ENCODE results near the gene UBASH3A.

DNA sequence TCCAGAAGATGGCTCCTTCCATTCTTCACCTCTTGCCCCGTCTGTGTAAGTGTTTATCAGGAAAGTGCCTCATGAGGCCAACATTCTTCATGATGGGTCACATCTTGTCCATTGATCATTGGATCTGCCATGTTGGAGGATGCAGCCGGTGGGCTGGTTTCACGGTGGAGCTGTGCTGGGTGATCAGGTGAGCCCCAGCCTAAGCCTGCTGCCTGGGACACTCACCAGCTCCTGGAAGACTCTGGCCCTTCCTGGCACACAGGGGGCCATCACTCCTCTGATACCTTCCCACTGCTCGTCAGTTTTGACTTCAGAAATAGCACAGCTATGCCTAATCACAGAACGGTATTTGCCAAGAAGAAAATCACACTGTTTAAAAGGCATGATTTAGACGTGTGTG is 38.3 kb downstream of the UBASH3A start:
- TF ChIP-seq SUZ12 (IDR thresholded peaks at IDR 0.05; ENCODE audit: extremely low read depth, insufficient read depth, insufficient read length) (no peak), ZNF274 (IDR thresholded peaks at IDR 0.05; ENCODE audit: low read depth, low read length) (no peak)
